HS-27A (cell line): ENCODE data around the gene CDH4.
"Not testable (repeated sequence)": the region's sequence is repeated elsewhere in the genome, so short reads cannot be mapped to it uniquely, and the experiment has no call there.

Experiments used
- DNase-seq: peaks from one replicate; pipeline ENCODE4 v3.0.0-alpha.2; 2012; ENCODE audit warnings: low read depth, missing footprints

CDH4 gene

DNA sequence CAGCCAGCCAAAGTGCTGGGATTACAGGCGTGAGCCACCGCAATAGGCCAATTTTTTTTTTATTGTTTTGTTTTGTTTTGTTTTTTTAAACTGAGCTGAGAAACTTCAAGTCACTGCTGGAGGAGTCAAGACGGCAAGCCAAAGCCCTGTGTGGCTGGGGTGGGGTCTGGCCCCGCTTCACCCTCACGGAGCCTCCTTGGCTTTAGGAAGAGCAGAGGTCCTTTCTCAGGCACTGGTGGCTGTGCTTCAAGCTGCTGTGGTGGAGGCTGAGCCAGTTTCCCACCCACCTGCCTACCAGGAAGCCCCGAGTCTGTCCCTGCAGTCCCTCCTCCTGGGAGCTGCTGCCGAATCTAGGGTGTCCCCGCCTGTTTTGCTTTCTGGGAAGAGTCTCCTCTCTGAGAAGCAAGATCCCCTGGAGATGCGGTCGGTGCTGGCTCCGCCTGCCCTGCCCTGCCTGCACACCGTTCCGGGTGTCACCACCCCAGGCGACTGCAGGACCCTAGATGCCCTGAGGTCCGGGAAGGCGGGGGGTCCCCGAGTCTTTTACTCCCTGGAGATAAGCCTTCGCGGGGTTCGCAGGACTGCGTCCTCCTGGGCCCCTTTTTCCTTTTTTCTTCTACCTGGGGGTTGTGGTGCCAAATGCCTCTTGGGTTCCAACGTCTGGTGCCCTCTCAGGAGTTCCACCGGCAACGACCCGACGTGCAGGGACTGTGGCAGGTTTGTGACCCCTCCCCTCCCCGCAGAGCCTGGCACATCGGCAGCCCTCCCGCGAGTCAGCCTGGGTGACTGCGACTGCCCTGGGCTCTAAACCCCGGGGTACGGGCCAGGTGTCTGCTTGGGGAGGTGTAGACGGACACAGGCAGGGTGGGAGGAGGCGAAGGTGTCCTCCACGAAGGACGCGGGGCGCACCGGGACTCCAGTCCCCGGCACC is 712.9 kb downstream of the CDH4 start:
- DNase-seq = no peak

DNA sequence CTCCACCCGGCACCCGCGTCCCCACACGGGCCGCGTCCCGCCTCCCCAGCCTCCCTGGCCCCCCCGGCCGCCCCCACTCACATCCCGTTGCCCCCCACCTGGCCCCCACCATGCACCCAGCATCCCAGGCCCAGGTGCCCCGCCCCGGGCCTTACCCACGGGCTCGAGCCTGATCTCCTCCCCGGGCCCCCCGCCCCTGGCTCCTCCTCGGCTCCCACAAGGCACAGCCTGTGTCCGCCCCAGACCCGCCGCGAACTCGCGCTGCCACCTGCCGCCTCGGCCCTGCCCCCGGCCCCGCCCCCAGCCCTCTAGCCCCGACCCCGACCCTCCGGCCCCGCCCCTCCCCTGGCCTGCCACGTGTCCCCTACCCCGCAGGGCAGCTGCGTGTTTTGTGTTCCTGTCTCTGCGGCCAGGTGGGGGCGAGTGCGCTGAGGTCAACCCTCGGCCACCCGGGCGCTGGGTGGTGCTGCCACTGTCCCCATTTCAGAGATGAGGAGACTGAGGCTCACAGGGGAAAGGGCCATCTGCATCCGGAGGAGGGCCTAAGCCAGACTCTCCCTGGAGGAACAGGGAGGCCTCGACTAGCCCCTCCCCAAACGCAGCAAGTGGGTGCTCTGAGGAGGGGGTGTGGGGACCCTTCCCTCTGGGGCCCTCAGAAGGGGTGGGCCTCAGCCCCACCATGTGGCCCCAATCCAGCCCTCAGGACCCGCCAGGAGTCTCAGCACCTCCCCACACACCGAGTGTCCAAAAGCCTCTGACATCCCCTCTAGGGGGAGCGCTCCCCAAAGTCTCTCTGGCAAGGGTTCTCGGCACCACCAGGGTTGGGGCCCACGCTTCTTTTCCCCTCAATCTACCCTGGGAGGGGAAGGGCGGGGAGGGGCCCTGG is 713.8 kb downstream of the CDH4 start:
- no peak for DNase-seq

GRCh38 chr20:61966492-61967244 is 714.6 kb downstream of the CDH4 start:
- no peak for DNase-seq

DNA sequence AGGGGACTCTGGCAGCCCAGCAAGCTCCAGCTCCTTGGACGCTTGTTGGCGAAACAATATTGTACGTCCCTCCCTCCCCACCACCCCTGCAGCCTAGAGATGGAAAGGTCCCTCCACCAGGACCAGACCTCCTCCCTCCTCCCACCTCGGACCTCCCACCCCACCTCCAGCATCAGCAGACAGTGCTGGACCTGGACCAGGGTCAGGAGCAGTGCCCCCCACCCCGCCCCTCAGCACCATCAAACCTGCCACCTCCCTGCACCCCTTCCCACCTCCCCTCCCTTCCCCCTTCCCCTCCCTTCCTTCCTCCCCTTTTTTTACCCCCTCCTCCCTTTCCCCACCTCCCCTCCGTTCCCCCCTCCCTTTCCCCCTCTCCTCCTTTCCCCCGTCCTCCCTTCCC is 715.2 kb downstream of the CDH4 start:
- DNase-seq = no peak

DNA sequence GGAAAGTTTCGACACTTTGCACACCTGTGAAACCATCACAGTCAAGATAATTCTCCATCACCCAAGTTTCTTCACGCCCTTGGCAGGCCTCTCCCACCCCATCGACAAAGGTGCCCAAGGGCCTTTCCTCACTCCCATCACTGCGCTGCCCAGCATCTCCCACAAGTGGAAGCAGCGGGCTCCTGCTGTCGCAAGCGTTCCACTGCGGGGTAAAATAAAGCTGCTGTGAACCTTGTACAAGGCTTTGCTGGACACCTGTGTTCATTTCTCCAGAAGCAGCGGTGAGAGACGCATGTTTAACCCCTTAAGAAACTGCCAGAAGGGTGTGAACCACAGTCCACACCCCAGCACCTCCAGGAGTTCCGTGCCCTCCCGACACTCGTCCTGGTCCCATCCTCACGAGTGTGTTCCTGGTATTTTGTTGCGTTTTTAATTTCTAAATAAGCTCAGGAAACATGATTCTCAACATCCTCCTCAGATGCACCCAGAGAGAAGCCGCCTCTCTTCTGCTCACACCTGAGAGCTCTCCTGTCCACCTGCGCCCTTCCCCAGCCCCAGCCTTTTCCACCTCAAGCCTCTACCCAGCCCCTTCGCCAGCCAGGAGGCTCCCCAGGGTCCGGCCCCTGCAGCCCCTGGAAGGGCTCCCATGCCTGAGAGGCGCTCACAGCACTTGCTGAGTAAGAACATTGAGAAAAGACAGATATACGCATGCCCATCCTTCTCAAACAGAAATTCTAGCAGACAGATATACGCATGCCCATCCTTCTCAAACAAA is 716.2 kb downstream of the CDH4 start:
- no peak for DNase-seq

DNA sequence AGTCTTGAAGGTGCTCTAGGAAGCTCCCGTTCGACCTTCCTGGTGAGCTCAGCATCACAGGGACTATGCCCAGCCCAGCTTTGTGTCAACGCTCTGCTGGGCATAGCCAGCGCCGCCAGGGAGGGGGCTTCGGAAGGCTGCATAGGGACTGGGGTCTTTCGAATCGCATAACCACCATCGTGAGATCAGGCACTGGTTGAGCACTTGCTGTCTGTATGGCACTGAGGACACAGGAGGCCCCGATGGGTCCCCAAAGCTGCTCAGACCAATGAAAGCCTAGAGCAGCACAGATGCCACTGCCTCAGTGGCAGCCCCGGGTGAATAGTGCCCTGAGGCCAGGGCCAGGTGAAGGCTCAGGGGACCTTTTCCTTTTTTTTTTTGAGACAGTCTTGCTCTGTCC is 716.9 kb downstream of the CDH4 start:
- no peak for DNase-seq

- DNase-seq = no peak
These were observed 717.7 kb downstream of the CDH4 start for GRCh38 chr20:61969806-61970205.

DNA sequence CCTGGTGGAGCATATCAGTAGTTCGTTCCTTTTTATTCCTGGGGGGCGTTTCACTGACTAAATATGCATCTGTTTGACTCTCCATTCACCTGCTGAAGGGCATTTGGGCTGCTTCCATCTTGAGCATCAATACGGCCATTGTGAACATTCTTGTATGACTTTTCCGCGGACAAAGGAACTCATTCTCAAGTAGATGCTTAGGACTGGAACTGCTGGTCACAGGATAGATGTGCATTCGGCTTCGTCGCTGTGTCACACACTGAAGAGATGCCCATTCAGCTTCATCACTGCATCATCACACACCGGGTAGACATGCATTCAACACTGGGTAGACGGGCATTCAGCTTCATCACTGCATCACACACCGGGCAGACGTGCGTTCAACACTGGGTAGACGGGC is 718.3 kb downstream of the CDH4 start:
- DNase-seq = no peak

DNA sequence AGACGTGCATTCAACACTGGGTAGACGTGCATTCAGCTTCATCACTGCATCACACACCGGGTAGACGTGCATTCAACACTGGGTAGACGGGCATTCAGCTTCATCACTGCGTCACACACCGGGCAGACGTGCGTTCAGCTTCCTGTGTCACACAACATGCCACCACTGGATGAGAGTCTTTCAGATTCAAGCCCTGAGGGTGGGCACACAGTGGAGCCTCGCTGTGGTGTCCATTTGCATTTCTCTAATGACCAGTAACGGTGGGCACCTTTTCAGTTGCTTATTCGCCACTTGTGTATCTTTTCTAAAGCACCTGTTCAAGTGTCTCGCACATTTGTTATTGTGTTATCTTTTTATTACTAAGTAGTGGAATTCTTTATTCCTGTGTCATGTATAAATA is 719.5 kb downstream of the CDH4 start:
- not testable (repeated sequence) for DNase-seq

DNA sequence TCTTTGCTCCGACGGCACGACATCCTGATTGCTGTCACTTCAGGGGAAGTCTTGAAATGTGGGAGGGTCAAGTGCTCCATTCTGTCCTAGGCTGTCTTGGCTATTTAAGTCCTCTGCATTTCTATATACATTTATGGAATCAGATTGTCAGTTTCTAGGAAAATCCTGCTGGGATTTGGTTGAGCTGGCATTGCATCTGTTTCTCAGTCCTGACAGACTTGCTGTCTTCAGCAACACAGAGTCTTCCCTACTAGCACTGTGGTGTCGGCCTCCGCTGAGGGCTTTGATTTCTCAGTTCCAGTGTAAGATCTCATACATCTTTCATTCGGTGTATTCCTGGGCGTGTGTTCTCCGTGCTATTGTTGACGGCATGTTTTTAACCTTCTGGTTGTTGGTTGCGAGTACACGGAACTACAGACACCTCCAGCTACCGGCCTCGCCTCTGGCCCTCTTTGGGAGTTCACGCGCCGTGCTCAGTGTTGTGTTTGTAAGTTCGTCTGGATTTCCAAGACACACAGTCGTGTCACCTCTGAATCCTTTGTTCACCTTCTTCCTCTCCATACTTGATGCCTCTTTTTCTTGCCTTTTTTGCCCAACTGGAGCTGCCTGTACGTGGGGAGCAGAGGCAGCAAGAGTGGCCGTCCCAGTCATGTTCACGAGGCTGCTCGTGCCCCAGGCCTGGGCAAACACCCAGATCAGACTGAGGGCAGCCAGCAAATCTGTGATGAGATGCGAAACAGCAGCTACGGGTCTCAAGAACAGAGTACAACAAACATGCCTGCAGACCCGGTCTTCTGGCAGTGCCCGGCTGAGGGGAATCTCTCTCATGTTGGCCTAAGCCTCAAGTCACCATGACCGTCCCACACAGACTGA is 720.8 kb downstream of the CDH4 start:
- DNase-seq = no peak

DNA sequence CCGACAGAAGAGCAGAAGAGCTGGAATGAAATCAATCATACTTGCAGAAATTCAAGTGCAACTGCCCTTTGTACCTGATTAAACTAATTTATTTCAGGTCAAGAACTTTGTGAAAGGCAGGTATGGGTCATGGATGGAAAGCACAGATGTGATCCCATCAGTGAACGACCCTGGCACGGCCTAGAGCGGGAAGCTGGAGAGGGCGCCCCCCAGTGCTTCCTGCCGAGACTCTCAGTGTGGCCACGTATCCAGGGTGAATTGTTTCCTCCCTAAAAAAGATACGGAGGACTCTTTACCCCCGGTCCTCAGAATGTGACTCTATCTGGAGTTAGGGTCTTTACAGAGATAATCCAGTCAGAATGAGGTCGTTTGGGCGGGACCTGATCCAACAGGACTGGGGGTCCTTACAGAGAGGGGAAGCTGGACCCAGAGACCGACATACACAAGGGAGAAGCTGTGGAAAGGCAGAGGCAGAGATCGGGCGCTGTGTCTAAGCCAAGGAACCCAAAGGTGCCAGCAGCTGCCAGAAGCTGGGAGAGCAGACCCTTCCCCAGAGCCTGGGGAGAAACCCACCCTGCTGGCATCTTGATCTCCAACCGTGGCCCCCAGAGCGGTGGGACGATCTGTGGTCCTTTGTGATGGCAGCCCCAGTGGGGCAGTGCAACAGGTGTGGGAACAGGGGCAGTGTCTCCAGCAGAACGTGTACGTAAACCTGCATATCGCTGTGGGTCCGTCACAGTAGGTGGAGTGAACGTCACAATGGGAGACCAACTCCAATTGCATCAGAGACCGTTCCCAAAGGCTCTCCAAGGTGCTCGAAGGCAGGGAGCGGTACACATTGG is 721.7 kb downstream of the CDH4 start:
- no peak for DNase-seq

GRCh38 chr20:61974357-61974665 is 722.2 kb downstream of the CDH4 start:
- no peak for DNase-seq

DNA sequence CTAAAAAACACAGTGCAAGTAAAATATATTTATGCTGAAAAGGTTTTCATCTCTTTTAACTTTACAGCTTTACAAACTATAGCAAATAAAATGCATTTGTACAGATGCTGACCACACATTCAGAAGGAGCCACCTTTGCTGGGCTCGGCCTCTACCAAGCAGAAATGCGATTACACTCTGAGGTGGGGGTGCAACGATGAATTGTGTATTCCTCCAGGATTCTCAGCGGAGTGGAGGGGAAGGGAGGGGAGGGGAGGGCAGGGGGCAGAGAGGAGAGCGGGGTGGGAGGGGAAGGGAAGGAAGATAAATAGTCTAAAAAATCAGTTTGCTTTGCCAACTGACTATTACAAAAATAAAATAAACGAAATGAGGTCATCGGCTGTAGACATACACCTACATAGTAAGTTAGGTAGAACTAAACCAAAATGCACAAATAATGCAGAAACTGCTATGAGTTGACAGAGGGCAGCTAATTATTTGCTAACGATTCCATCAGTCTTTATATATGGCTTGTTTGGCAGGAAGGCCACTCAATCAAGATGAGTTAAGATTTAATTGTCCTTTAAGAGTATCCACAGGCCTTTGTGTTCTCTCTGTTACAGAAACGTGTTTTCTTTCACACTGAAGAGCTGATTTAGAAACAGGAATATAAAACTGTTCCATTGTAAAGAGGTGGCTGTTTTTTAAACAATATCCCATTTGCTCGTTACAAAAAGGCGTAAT is 723.5 kb downstream of the CDH4 start:
- no peak for DNase-seq

GRCh38 chr20:61976263-61976643 is 724.2 kb downstream of the CDH4 start:
- DNase-seq = no peak

DNA sequence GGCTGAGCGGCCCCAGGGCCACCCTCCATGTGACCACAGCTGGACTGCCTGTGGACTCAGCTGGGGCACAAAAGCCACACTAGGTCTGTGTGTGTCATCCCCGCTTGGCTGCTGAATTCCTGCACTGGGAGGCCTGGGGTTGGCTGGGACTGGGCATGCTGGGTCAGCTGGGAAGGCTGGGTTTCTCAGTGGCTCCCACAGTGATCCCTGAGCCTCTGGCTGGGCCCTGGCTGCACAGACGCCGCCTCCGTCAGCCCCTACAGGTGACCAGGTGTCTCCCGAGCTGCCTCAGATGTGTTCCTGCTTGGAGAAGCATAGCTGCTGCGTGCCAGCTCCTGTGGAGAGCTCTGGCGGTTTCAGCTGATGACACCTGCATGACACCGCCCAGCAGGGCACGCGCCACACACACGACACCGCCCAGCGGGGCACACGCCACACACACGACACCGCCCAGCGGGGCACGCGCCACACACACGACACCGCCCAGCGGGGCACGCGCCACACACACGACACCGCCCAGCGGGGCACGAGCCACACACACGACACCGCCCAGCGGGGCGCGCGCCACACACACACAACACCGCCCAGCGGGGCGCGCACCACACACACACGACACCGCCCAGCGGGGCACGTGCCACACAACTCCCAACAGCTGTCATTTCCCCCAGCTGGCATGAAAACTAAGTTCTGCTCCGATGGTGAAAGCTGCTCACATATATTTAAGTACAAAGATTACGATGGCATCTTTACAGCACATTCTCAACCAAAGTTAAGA is 724.8 kb downstream of the CDH4 start:
- DNase-seq = no peak

GRCh38 chr20:61977419-61977786 is 725.3 kb downstream of the CDH4 start:
- DNase-seq = no peak

DNA sequence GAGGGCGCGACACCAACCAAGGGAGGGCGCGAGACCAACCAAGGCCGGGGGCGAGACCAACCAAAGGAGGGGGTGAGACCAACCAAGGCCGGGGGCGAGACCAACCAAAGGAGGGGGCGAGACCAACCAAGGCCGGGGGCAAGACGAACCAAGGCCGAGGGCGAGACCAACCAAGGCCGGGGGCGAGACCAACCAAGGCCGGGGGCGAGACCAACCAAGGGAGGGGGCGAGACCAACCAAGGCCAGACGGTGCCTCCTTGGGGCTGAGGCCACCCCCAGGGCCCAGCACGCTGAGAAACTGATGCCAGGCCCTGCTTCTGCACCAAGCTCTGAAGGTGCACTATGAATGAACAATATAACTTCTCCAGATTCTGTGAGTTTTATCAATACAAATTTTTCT is 726.4 kb downstream of the CDH4 start:
- no peak for DNase-seq

GRCh38 chr20:61979090-61979489 is 727.0 kb downstream of the CDH4 start:
- DNase-seq = no peak
